ENCODE data around the gene KIFC3.

KIFC3 gene

GRCh38 chr16:57765160-57765728 is 37.0 kb downstream of the KIFC3 start:
- no peak for DNase-seq (ENCODE audit: low read depth)

- peak; percentile 3 for DNase-seq (ENCODE audit: low read depth)
Measured at GRCh38 chr16:57764341-57765159, 37.7 kb downstream of the KIFC3 start.

GRCh38 chr16:57764006-57764340 is 38.3 kb downstream of the KIFC3 start:
- no peak for DNase-seq (ENCODE audit: low read depth)

- DNase-seq (ENCODE audit: low read depth) = no peak
Measured at GRCh38 chr16:57763285-57764005, 38.8 kb downstream of the KIFC3 start.

- DNase-seq (ENCODE audit: low read depth) = no peak
Measured at GRCh38 chr16:57762365-57763040, 39.8 kb downstream of the KIFC3 start.

- DNase-seq (ENCODE audit: low read depth) = no peak
Measured at GRCh38 chr16:57761957-57762356, 40.3 kb downstream of the KIFC3 start.

- no peak for DNase-seq (ENCODE audit: low read depth)
Measured at GRCh38 chr16:57761301-57761700, 41.0 kb downstream of the KIFC3 start.

- DNase-seq (ENCODE audit: low read depth) = no peak
Measured at GRCh38 chr16:57760357-57761160, 41.7 kb downstream of the KIFC3 start.

GRCh38 chr16:57759541-57760356 is 42.5 kb downstream of the KIFC3 start:
- no peak for DNase-seq (ENCODE audit: low read depth)

- no peak for DNase-seq (ENCODE audit: low read depth)
Measured at GRCh38 chr16:57759131-57759530, 43.2 kb downstream of the KIFC3 start.

- no peak for DNase-seq (ENCODE audit: low read depth)
Measured at GRCh38 chr16:57758331-57759117, 43.8 kb downstream of the KIFC3 start.

GRCh38 chr16:57757883-57758282 is 44.4 kb downstream of the KIFC3 start:
- no peak for DNase-seq (ENCODE audit: low read depth)

GRCh38 chr16:57757326-57757786 is 44.9 kb downstream of the KIFC3 start:
- peak; percentile 82 for DNase-seq (ENCODE audit: low read depth)

GRCh38 chr16:57756424-57757325 is 45.6 kb downstream of the KIFC3 start:
- DNase-seq (ENCODE audit: low read depth) = no peak

- DNase-seq (ENCODE audit: low read depth) = no peak
Measured at GRCh38 chr16:57755726-57756423, 46.4 kb downstream of the KIFC3 start.

GRCh38 chr16:57755061-57755684 is 47.1 kb downstream of the KIFC3 start:
- no peak for DNase-seq (ENCODE audit: low read depth)

- no peak for DNase-seq (ENCODE audit: low read depth)
Measured at GRCh38 chr16:57754354-57755060, 47.8 kb downstream of the KIFC3 start.

All from T follicular helper cell (primary cell).